Adipose tissue (tissue), 3 donors: ENCODE results near the gene OTOP3. TPM values are rescaled to one million over a fixed set of nuclear protein-coding genes. Genes with fewer than 3 reads are reported as not detected.
"Not testable (repeated sequence)": the region's sequence is repeated elsewhere in the genome, so short reads cannot be mapped to it uniquely, and the experiment has no call there.

Experiments
- H3K27ac ChIP-seq: one replicate; pipeline ENCODE4 v1.5.1; 2013; ENCODE audit warnings: low read depth, low read length
- WGBS, 3 donors: extraction: QIAGEN DNeasy Blood & Tissue Kit; methylation state at CpG; one replicate each; pipeline ENCODE4 v1.1.7; 2013; 5-methylcytosine and 5-hydroxymethylcytosine counted together
- polyA plus RNA-seq, 3 donors: library from polyadenylated mRNA; stranded (reverse); fragments of 200-250 nt; gene quantifications; one replicate each; pipeline ENCODE4 v1.2.3, GENCODE V29; 2013
- donor health status: healthy with polysubstance abuse.
- donor health status: Bipolar disorder and iron deficiency.
- donor health status: healthy.

Gene OTOP3
- polyA plus RNA-seq, 3 donors, result 0.38 TPM; not detected in 2

GRCh38 chr17:74911423-74911822 is 24.3 kb upstream of the OTOP3 start:
- not testable (repeated sequence) for H3K27ac ChIP-seq
- 64 to 80% (median 65%) methylated on average over 8 of the region's 8 CpGs for WGBS, 3 donors

DNA sequence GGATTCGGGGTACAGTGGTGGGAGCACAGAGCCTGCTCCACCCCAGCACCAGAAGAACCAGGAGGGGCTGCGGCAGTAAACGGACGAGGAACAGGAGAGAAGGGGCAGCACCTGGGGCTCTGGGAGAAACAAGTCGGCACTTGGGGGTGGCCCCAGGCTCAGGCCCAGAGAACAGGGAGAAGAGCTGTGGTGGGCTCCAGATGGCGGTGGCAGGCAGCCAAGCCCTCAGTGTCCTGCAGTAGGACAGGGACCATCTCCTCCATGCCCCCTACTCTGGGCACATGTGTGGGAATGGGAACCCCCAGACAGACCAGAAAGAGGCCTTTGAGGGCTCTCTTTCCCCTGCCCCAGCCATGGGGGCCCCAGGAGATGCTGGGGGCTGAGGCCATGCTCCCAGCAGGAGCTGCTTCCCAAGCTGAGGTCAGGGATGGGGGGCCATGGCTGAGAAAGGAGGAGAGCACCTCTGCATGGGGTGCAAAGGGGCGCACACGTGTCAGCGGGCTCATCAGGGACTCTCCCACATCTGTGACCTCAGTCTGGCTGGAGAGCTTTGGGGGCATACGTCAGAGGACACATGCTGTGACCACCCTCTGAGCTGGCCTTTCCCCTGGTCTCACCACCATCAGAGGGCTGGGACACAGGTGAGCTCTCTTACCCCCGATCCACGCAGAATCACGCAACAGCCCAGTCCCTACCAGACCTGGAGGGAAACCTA is 19.4 kb upstream of the OTOP3 start:
- no peak overlapping the region for H3K27ac ChIP-seq
- WGBS, 3 donors, result 82 to 91% (median 85%) methylated on average over 13 of the region's 13 CpGs

- 86 to 94% (median 91%) methylated on average over 11 of the region's 11 CpGs for WGBS, 3 donors
- no peak overlapping the region for H3K27ac ChIP-seq
These were observed 18.9 kb upstream of the OTOP3 start for GRCh38 chr17:74916851-74917199.

GRCh38 chr17:74917430-74917829 is 18.3 kb upstream of the OTOP3 start:
- no peak overlapping the region for H3K27ac ChIP-seq
- 47 to 72% (median 50%) methylated on average over 10 of the region's 10 CpGs for WGBS, 3 donors

GRCh38 chr17:74918906-74919305 is 16.8 kb upstream of the OTOP3 start:
- WGBS, 3 donors, result 89 to 92% (median 91%) methylated on average over 5 of the region's 5 CpGs

GRCh38 chr17:74919440-74920305 is 16.0 kb upstream of the OTOP3 start:
- 60 to 74% (median 65%) methylated on average over 66 to 67 of the region's 67 CpGs for WGBS, 3 donors
- no peak overlapping the region for H3K27ac ChIP-seq

More at GRCh38 chr17:74918906-74919305, 16.8 kb upstream of the OTOP3 start:
- H3K27ac ChIP-seq, result no peak overlapping the region

DNA sequence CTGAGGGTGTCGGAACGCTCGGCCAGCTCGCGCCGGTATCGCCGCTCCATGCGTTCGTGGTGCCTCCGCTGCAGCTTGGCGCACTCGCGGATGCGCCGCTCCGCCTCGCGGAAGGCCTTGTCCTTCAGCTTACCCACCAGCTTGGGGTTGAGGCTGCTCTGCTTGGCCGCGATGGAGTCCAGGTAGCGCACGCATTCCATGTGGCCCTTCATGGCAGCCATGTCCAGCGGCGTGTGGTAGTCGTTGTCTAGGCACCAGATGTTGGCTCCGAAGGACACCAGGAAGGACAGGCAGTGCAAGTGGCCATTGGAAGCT is 15.4 kb upstream of the OTOP3 start:
- 70 to 79% (median 73%) methylated on average over 27 of the region's 27 CpGs for WGBS, 3 donors
- no peak overlapping the region for H3K27ac ChIP-seq

DNA sequence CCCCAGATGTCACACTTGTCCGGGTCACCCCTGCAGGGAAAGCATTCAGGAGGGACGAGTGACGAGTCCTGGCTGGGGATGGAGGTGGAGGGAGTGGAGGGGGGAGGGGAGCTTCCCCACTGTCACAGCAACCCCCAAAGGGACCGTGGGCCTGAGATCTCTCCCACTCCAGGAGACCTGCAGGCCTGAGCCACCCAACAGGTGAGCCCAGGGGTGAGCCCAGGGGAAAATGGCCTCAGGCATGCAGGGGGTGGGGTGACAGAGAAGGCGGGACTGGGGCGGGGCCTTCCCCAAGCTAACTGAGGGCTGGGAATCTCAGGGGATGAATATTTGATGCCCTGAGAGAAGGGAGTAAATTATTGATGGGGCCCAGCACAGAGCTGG is 15.1 kb upstream of the OTOP3 start:
- no peak overlapping the region for H3K27ac ChIP-seq
- 47 to 61% (median 57%) methylated on average over 6 of the region's 6 CpGs for WGBS, 3 donors

DNA sequence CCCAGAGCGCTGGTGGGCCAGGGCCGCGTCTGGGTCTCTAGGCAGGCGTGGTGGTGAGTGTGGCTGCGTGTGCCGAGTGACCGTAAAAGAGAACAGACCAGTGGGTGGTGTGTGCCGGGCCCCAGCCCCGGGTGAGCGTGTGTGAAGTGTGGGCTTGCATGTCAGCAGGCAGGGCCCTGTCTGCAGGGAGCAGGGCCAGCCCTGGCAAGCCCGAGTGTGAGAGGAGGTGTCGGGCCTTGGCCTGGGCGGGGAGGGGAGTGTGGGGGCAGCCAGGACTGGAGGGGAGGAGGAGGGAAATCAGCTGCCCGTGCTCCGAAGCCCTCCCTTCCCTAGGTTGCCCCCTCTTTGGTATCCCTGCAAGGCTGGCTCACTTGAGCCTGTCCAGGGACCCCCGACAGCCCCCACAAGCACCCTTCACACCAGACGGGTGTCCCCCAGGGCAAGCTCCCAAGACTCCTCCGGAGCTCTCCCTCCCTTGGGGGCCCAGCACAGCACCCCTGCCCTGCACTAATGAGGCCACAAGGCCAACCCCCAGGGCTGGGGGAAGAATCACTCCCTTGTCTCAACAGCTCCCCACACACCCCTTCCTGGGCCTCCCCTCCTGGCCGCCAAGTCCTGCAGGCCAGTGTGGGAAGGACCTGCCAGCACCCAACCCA is 14.5 kb upstream of the OTOP3 start:
- no peak overlapping the region for H3K27ac ChIP-seq
- whole genome bisulfite sequencing, 3 donors, result 41 to 59% (median 41%) methylated on average over 18 to 19 of the region's 19 CpGs

DNA sequence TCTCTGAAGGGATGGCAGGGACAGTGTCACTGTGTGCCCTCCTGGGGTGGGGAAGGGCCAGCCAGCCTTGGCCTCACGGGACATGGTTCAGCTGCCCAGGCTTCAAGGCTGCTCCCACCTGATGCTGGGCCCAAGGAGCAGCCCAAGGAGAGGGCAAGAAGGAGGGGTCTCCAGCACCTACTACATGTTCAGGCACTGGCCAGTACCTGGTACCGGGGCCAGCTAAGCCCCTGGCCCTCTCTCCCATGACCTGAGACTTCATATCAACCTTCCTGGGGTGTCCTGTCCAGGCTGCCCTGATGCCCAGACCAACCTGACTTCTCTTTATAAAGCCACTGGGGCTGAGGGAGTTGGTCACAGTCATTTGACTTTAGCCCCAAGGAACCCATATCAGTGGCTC is 13.9 kb upstream of the OTOP3 start:
- H3K27ac ChIP-seq, result no peak overlapping the region
- WGBS, 3 donors, result 83 to 100% (median 98%) methylated on average over 2 of the region's 2 CpGs

- WGBS, 3 donors, result 54 to 60% (median 56%) methylated on average over 6 of the region's 6 CpGs
- H3K27ac ChIP-seq, result no peak overlapping the region
These were observed 13.5 kb upstream of the OTOP3 start for GRCh38 chr17:74922172-74922571.

DNA sequence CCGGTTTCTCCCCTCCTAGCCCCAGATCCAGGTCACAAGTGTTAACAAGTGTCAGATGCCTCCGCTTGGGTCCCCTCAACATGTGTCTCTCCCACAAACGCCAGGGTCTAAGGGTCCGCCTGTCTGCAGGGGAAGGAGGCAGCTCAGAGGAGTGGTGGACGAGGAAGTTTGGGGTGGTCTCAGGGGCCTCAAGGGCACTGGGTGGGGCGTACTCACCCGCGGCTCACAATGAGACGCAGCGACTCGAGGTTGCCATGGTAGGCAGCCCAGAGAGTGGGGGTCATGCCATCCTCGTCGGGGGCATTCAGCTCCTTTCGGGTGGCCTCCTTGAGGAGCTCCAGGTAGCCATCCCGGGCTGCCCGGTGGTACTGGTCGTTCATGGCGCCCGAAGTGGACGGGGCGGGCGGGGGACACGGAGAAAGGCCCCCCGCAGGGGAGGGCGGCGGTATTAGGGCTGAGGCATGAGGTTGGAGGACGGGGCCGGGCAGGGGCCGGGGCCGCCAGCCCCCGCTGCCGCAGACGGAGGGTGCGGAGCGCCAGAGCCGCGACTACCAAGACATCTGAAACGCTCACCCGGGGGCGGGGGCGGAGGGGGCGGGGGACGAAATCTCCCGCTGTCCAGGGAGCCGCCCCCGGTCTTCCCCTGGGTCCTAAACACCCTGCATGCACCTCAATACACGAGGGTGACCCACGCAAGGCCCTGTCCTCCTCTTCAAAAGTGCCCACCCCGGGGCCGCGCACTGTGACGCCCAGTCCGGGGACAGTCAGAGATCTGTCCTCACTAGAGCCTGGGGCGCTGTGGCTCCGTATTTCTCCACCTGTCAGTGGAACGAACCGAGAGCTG is 12.8 kb upstream of the OTOP3 start, which contains the start of gene USH1G:
TSS of gene USH1G (minus strand) at position 562 of the 844 bp plus-strand sequence. CDS start at position 380, 182 bp downstream.
- no peak within 1 kb of the TSS for H3K27ac ChIP-seq
- 4 to 8% (median 6%) methylated on average over 45 to 57 of the region's 57 CpGs for WGBS, 3 donors

GRCh38 chr17:74923538-74924249 is 12.0 kb upstream of the OTOP3 start:
- 2 to 5% (median 3%) methylated on average over 44 to 59 of the region's 59 CpGs for WGBS, 3 donors
- no peak overlapping the region for H3K27ac ChIP-seq

GRCh38 chr17:74924250-74924948 is 11.3 kb upstream of the OTOP3 start, which contains the start of gene OTOP2:
Gene OTOP2 (plus strand): TSS chr17:74924273. CDS start chr17:74924633, 360 bp downstream.
- H3K27ac ChIP-seq, result no peak within 1 kb of the TSS
- 1 to 5% (median 4%) methylated on average over 51 to 54 of the region's 54 CpGs for WGBS, 3 donors

- 76 to 79% (median 78%) methylated on average over 3 of the region's 3 CpGs for WGBS, 3 donors
- no peak overlapping the region for H3K27ac ChIP-seq
These were observed 10.5 kb upstream of the OTOP3 start for GRCh38 chr17:74925242-74925641.

DNA sequence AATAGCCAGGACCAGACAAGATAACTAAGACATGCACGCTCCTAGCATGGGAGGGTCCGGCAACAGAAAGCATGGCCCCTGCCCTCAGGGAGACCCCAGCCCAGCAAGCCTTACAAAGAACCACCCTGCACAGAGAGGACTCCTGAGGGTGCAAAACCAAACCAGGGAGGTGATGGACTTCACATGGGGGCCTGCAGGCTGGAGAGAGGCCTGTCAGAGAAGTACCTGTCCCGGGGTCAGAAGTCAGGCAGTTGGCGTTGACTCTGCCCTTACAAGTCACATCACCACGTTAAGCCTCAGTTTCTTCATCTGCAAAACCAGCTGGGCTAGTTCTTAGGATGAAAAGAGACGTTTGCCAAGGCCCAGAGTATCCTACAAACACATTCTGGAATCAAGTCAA is 6.9 kb upstream of the OTOP3 start:
- WGBS, 3 donors, result 67 to 83% (median 77%) methylated on average over 6 of the region's 6 CpGs
- H3K27ac ChIP-seq, result no peak overlapping the region

DNA sequence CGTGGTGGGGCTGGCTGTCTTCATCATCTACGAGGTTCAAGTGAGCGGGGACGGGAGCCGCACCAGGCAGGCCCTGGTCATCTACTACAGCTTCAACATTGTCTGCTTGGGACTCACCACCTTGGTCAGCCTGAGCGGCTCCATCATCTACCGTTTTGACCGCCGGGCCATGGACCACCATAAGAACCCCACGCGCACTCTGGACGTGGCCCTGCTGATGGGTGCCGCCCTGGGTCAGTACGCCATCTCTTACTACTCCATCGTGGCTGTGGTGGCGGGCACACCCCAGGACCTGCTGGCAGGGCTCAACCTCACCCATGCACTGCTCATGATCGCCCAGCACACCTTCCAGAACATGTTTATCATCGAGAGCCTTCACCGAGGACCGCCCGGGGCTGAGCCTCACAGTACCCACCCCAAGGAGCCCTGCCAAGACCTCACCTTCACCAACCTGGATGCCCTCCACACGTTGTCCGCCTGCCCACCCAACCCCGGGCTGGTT is 5.1 kb upstream of the OTOP3 start:
- H3K27ac ChIP-seq, result no peak overlapping the region
- 89 to 91% (median 90%) methylated on average over 24 of the region's 24 CpGs for WGBS, 3 donors
